A549 (cell line): ENCODE results near the gene UBE3C.

Experiments
- HOXB5 ChIP-seq: fragments of 250-450 bp; sonication (Bioruptor Pico); IDR thresholded peaks from 2 replicates; pipeline ENCODE4 v1.5.0; 2020; ENCODE audit warnings: mild to moderate bottlenecking, moderate library complexity
- JUNB ChIP-seq: fragments of >200 bp; sonication (Bioruptor Twin); formaldehyde crosslinking; IDR thresholded peaks from 2 replicates; pipeline ENCODE4 v1.6.1; 2016
- NR3C1 ChIP-seq: fragments of >200 bp; sonication (Bioruptor Twin); formaldehyde crosslinking; IDR thresholded peaks from 3 replicates; pipeline ENCODE4 v1.6.1; 2017
- RAD21 ChIP-seq, 2 experiments: fragments of >200 bp in 1 of 2; sonication (Bioruptor Twin) in 1 of 2; formaldehyde crosslinking in 1 of 2; IDR thresholded peaks in 1 of 2; conservative IDR thresholded peaks in 1 of 2; 2 replicates in 1 of 2; 3 replicates in 1 of 2; pipeline ENCODE4 v1.6.1; 2012 to 2018; ENCODE audit warnings: inconsistent platforms in 1 of 2
- SMC3 ChIP-seq: fragments of >200 bp; sonication (Bioruptor Twin); formaldehyde crosslinking; IDR thresholded peaks from 3 replicates; pipeline ENCODE4 v1.6.1; 2018; ENCODE audit warnings: inconsistent platforms
- SREBF2 ChIP-seq: fragments of 450-650 bp; IDR thresholded peaks from 2 replicates; pipeline ENCODE4 v1.6.1; 2014; ENCODE audit warnings: mild to moderate bottlenecking, moderate library complexity
- ZNF302 ChIP-seq: fragments of 250-450 bp; sonication (Bioruptor Pico); IDR thresholded peaks from 2 replicates; pipeline ENCODE4 v1.9.0; 2021; ENCODE audit warnings: inconsistent platforms, mild to moderate bottlenecking, moderate library complexity
- TF ChIP-seq, protein P1 (sequence below): fragments of >200 bp; sonication (Bioruptor Twin); formaldehyde crosslinking; IDR thresholded peaks from 3 replicates; pipeline ENCODE4 v1.5.1; 2016

GRCh38 chr7:157177333-157177982 lies 38.7 kb downstream of the UBE3C start:
- TF ChIP-seq, protein P1, sequence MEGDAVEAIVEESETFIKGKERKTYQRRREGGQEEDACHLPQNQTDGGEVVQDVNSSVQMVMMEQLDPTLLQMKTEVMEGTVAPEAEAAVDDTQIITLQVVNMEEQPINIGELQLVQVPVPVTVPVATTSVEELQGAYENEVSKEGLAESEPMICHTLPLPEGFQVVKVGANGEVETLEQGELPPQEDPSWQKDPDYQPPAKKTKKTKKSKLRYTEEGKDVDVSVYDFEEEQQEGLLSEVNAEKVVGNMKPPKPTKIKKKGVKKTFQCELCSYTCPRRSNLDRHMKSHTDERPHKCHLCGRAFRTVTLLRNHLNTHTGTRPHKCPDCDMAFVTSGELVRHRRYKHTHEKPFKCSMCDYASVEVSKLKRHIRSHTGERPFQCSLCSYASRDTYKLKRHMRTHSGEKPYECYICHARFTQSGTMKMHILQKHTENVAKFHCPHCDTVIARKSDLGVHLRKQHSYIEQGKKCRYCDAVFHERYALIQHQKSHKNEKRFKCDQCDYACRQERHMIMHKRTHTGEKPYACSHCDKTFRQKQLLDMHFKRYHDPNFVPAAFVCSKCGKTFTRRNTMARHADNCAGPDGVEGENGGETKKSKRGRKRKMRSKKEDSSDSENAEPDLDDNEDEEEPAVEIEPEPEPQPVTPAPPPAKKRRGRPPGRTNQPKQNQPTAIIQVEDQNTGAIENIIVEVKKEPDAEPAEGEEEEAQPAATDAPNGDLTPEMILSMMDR: no peak
- TF ChIP-seq ZNF302 (CRISPR knock-in tag): no peak
- TF ChIP-seq JUNB: no peak
- TF ChIP-seq SREBF2: no peak
- TF ChIP-seq SMC3: no peak
- TF ChIP-seq HOXB5 (CRISPR knock-in tag): no peak
- no peak for TF ChIP-seq RAD21 (conservative IDR thresholded peaks at IDR 0.05 in 1 of 2, IDR thresholded peaks at IDR 0.05 in 1 of 2)
- no peak for TF ChIP-seq NR3C1
